HL-60/S4 (cell line): ENCODE results near the gene BRSK2.
"Not testable (repeated sequence)": the region's sequence is repeated elsewhere in the genome, so short reads cannot be mapped to it uniquely, and the experiment has no call there.

Experiments
- in situ Hi-C: fragments of 300-500 bp; cut with MboI; formaldehyde crosslinking; loops from 2 replicates; pipeline ENCODE4 v1.14.3; 2022; ENCODE audit warnings: low sequenced_read_pairs

Gene BRSK2

GRCh38 chr11:1433568-1433967 is 43.8 kb downstream of the BRSK2 start:
- in situ Hi-C loops, result no loop called here

DNA sequence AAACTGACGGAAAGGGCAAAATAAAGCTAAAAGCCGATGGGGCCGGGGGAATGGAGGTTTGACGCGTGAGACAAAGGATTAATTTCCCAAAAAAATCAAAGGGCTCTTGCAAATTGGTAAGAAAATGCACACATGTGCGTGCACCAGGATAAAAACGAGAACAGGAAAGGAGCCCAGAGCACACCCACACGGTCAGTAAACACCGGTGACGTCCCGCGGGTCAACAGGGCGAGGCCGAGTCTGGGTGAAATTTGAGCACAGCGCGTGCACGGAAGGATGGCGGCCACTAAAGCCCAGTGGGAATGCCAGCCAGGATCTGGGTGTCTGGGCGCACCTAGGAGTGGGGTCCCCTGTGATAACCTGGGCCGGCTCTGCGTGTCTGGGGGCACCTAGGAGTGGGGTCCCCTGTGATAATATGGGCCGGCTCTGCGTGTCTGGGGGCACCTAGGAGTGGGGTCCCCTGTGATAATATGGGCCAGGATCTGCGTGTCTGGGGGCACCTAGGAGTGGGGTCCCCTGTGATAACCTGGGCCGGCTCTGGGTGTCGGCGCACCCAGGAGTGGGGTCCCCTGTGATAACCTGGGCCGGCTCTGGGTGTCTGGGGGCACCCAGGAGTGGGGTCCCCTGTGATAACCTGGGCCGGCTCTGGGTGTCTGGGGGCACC is 44.4 kb downstream of the BRSK2 start:
- in situ Hi-C loops, result no loop called here

- in situ Hi-C loops, result not testable (repeated sequence)
Observed at GRCh38 chr11:1435479-1435819, 45.7 kb downstream of the BRSK2 start.

- in situ Hi-C loops, result no loop called here
Observed at GRCh38 chr11:1435820-1436467, 46.2 kb downstream of the BRSK2 start.

DNA sequence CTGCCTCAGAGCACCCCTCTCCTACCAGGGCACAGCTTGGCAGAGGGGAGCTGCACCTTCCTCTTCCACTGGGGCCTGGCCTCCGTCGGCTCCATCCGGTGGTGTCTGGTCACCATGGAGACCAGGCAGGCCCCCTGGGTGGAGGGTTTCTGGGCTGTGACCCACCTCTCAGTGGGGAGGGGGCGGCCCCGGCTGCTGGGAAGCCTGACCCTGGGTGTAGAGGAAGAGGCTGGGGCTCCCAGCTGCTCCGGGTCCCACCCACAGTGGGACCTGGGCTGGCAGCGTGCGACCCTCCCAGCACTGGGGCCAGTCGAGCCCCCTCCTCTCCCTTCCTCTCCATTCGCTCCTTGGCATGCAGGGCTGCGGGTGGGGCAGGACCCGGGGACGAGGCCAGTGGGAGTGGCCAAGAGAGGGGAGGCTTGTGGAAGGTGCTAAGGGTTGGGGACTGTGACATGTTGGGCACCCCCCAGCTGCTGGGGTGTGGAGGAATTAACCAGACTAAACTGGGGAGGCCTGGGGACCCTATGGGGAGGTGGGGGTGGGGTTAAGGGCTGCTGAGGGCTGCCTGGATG is 46.8 kb downstream of the BRSK2 start:
- in situ Hi-C loops, result no loop called here

DNA sequence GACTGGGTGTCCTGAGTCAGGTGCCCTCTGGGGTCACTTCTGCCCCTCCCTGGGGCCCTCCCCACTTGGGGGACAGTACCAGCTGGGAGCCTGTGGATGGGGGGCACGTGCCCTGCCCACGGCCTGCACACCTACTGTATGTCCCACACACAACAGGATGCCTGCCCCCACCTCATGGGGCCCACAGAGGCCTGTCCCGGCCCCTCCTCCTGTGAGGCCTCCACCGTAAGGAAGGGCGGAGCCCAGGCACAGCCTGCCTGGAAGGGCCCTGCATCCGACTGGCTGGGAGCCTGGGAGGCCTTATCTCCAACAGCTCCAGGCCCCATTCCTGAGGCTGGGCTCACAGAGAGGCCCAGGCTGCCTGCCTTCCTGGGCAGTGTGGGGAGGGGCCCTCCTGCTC is 47.8 kb downstream of the BRSK2 start:
- in situ Hi-C loops, result no loop called here

- in situ Hi-C loops, result no loop called here
Observed at GRCh38 chr11:1438261-1438966, 48.7 kb downstream of the BRSK2 start.

GRCh38 chr11:1438967-1439330 is 49.2 kb downstream of the BRSK2 start:
- in situ Hi-C loops, result no loop called here

DNA sequence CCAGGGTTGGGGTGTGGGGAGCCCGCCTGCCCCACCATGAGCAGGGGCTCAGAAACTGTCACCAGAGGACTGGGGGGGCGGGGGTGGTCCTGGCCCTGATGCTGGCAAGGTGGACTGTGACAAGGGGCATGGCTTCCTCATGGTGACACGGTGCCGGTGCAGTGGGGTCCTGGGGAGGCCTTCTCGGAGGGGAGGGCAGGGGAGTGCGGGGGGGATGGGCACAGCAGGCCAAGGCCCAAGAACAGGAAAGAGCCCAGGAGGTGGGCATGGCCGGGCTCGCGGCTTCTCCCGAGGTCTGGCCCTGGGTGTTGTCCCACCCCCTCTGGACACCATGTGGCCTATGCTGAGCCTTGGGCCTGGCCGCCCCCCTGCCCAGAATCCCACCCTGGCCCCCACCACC is 49.6 kb downstream of the BRSK2 start:
- in situ Hi-C loops, result no loop called here

GRCh38 chr11:1440066-1440465 is 50.3 kb downstream of the BRSK2 start:
- in situ Hi-C loops, result no loop called here

- in situ Hi-C loops, result no loop called here
Observed at GRCh38 chr11:1440496-1440895, 50.8 kb downstream of the BRSK2 start.

DNA sequence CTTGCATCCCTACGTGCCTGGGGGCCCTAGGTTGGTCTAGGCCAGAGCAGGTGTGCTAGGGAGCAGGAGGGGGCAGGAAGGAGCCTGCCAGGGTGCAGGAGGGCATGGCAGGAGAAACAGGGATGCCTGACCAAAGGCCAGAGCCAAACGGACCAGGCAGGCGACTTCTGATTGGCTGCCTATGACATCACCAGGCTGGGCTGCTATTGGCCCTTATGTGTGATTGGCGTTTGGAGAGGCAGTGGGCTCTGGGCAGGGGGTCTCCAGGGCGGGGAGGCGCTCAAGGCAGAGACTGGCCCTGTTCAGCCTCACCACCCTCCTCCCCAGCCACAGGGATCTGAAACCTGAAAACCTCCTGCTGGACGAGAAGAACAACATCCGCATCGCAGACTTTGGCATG is 52.4 kb downstream of the BRSK2 start:
- in situ Hi-C loops, result no loop called here

DNA sequence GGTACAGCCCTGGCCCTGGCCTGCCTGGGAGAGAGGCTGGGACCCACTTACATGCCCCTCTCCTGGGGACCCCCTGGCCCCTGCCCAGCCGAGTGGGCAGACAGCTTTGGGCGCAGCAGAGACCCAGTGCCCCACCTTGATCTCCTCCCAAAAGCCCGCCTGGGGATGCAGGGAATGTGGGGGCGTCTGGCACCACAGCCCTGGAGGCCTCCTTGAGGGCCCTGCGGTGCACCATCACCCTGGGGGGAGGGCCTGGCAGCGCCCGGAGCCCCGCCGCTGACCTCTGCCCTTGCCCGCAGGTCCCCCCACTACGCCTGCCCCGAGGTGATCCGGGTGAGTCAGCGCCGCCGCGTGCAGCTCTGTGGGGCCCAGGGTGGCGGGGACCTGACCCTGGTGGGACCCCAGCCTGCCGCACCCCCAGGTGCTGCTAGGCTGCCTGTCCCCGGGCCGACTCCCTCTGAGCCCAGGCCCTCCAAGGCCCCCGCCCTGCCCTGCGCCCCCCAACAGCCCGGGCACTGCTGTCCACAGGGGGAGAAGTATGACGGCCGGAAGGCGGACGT is 53.2 kb downstream of the BRSK2 start:
- in situ Hi-C loops, result no loop called here

DNA sequence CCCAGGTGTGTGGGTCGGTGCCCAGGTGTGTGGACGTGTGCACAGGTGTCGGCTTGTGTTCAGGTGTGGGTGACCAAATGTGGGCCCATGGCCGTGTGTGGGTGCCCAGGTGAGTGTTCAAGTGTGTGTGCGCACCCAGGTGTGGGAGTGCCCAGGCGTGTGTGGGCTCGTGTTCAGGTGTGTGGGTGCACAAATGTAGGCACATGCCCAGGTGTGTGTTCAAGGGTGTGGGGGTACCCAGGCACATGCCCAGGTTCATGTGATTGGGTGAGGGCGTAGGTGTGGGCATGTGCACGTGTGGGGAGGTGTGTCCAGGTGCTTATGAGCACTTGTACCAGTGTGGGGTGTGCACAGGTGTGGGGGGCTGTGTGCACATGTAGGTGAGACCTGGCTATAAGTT is 54.0 kb downstream of the BRSK2 start:
- in situ Hi-C loops, result no loop called here

- in situ Hi-C loops, result no loop called here
Observed at GRCh38 chr11:1444321-1444720, 54.6 kb downstream of the BRSK2 start.

DNA sequence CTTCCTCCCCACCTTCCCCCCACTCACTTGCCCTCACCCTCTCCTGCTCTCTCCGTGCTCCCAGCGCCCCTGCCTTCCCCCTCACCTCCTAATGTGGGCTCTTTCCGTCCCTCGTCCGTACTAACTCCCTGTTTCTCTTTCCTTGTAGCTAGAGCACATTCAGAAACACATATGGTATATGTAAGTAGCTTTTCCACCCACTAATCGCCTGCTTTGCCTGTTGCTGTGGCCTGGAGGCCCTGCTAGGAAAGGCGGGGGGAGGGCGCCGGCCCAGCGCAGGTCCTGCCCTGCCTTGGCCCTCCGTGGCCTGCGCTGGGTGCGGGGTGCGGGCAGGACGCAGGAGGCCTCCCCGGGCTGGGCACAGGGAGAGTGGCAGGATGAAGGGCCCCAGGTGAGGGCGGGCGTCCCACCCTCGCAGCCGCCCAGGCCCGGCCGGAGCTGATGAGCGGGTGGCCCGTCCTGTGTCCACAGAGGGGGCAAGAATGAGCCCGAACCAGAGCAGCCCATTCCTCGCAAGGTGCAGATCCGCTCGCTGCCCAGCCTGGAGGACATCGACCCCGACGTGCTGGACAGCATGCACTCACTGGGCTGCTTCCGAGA is 55.2 kb downstream of the BRSK2 start:
- in situ Hi-C loops, result no loop called here

- in situ Hi-C loops, result no loop called here
Observed at GRCh38 chr11:1445741-1446445, 56.2 kb downstream of the BRSK2 start.

GRCh38 chr11:1446623-1447022 is 56.9 kb downstream of the BRSK2 start:
- in situ Hi-C loops, result no loop called here

DNA sequence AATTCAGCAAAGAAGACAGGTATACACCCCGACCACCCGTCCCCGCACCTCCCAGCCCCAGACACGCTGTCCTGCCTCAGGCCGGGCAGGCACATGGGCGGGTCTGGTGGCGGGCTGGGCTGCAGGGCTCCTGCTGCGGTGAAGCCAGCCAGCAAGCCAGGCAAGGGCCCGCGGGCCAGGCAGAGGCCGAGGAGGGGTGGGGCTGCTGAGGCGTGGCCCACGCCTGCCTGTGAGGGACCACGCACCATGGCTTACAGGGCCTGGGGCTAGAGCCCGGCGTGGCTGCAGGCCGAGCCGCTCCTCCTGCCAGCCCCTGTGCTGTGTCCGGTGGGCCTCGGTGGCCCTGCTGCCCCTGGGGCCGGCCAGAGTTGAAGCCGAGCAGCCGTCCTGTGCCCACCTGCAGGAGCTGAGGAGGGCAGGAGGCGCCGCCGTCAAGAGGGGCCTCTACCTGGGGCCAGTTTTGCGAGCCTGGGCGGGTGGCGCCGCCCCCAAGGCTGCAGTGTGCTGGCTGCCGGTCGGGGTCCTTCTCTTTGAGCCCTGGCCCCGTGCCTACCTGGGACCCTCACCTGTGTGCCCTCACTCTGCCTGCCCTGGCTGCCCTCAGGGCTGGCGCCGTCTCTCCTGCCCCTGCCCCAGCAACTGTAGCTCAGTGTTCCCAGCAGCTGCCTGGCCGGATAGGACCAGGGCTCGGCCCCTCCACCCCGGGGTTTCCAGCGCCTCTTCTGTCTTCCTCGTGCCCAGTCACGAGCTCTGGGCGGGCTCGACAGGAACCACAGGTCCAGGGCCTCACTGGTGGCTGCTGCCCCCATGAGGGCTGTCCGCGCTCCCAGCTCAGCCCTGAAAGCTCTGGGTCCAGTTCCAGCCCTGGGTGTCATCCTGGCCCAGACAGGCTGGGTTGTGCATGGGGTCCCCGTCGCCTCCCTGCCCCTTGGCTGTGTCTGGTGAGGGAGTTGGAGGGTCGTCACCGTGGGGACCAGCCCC is 58.4 kb downstream of the BRSK2 start:
- in situ Hi-C loops, result no loop called here

DNA sequence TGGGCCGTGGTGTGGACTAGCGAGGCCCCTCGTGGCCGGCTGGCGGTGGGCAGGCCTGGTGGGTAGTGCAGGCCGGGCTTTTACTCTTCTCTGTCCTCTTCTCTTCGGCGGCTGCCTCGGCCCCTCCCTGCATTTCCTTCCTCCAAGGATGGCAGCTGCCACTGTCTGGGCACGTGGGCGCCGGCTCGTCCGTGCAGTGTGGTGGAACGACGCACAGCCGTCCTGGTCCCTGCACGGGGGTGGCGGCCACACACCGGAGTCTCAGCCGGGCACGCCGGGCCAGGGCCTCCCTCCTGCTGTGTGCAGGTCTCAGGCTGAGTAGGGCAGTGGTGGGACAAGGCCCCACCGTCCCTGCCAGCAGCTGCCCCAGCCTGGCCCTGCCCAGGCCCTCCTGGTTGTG is 59.1 kb downstream of the BRSK2 start:
- in situ Hi-C loops, result no loop called here
